Brain microvascular endothelial cell (primary cell): ENCODE results near the gene TSHZ3.

Source experiments
- DNase-seq: peaks from one replicate; pipeline ENCODE4 v3.0.0-alpha.2; 2020
- H3K27ac ChIP-seq: fragments of 250-450 bp; sonication (Bioruptor Pico); 2 replicates; pipeline ENCODE4 v1.5.1; 2020; ENCODE audit warnings: mild to moderate bottlenecking, moderate library complexity
- H3K27me3 ChIP-seq: fragments of 250-450 bp; sonication (Bioruptor Pico); replicated peaks from 2 replicates; pipeline ENCODE4 v1.5.1; 2020; ENCODE audit warnings: mild to moderate bottlenecking
- H3K36me3 ChIP-seq: fragments of 250-450 bp; sonication (Bioruptor Pico); replicated peaks from 2 replicates; pipeline ENCODE4 v1.5.1; 2020; ENCODE audit warnings: mild to moderate bottlenecking
- H3K4me3 ChIP-seq: 2 replicates; pipeline ENCODE4 v1.5.1; 2011; ENCODE audit warnings: low read depth, mild to moderate bottlenecking, control low read depth, low read length, moderate library complexity
- CTCF ChIP-seq: IDR thresholded peaks from 2 replicates; pipeline ENCODE4 v1.5.1; 2011; ENCODE audit warnings: low read depth, mild to moderate bottlenecking, moderate library complexity, low read length, control low read depth, inconsistent platforms; ENCODE audit errors: missing control alignments
- in situ Hi-C: cut with HindIII; loops from 2 replicates; pipeline ENCODE4 v1.10.0; 2017; ENCODE audit warnings: low sequenced_read_pairs, low pct_ligation_motif_present

The TSHZ3 gene

GRCh38 chr19:31306006-31306753 lies 43.1 kb downstream of the TSHZ3 start:
- no peaks in the 10 kb centered on the region for H3K27me3 ChIP-seq
- no peak for TF ChIP-seq CTCF
- H3K27ac ChIP-seq = no peak overlapping the region
- no peaks in the 10 kb centered on the region for H3K36me3 ChIP-seq
- in situ Hi-C loops = no loop called here
- DNase-seq = no peak
- no peak overlapping the region for H3K4me3 ChIP-seq

GRCh38 chr19:31304831-31305312 lies 44.4 kb downstream of the TSHZ3 start:
- TF ChIP-seq CTCF = no peak
- no peak overlapping the region for H3K27ac ChIP-seq
- no peaks in the 10 kb centered on the region for H3K36me3 ChIP-seq
- no peak for DNase-seq
- no peak overlapping the region for H3K4me3 ChIP-seq
- in situ Hi-C loops = no loop called here
- no peaks in the 10 kb centered on the region for H3K27me3 ChIP-seq

GRCh38 chr19:31303262-31303815 lies 45.9 kb downstream of the TSHZ3 start:
- no peak for TF ChIP-seq CTCF
- no peaks in the 10 kb centered on the region for H3K27me3 ChIP-seq
- DNase-seq = no peak
- no peaks in the 10 kb centered on the region for H3K36me3 ChIP-seq
- no peak overlapping the region for H3K27ac ChIP-seq
- in situ Hi-C loops = no loop called here
- H3K4me3 ChIP-seq = no peak overlapping the region

GRCh38 chr19:31301306-31301980 lies 47.8 kb downstream of the TSHZ3 start:
- H3K27me3 ChIP-seq = no peaks in the 10 kb centered on the region
- H3K36me3 ChIP-seq = no peaks in the 10 kb centered on the region
- no peak overlapping the region for H3K27ac ChIP-seq
- DNase-seq = no peak
- TF ChIP-seq CTCF = no peak
- in situ Hi-C loops = no loop called here
- H3K4me3 ChIP-seq = no peak overlapping the region

- Histone ChIP-seq H3K4me3 (no peak overlapping the region), H3K27ac (no peak overlapping the region), H3K27me3 (no peaks in the 10 kb centered on the region), H3K36me3 (no peaks in the 10 kb centered on the region)
- no peak for TF ChIP-seq CTCF
- in situ Hi-C loops = no loop called here
- DNase-seq = no peak
Observed at GRCh38 chr19:31300422-31300821, 48.8 kb downstream of the TSHZ3 start.
